ENCODE results near the gene SLCO1B3. TPM values are rescaled to one million over a fixed set of nuclear protein-coding genes. Genes with fewer than 3 reads are reported as not detected.

Gene SLCO1B3
- total and polyA plus RNA-seq, 2 of the 8 experiments (the other 6 are each of a cell fraction or from before 2014, with no cell fraction given) = not detected

- Histone ChIP-seq H3K36me3 (ENCODE audit: control insufficient read depth in 2 of 4, insufficient read depth in 4 of 4, low read length in 3 of 4) (no peaks in the 10 kb centered on the region), H3K18ac (ENCODE audit: extremely low read depth, low read length) (no peak overlapping the region), H4K20me1 (replicated peaks in 1 of 2; ENCODE audit: control insufficient read depth in 1 of 2, insufficient read depth in 2 of 2, low read length in 2 of 2) (no peaks in the 10 kb centered on the region), H2AFZ (ENCODE audit: low read length) (no peak overlapping the region), H4K5ac (ENCODE audit: insufficient read length, low read depth, low read length) (no peak overlapping the region), H3K23me2 (ENCODE audit: low read depth, low read length) (no peaks in the 10 kb centered on the region), H3K4me1 (replicated peaks in 1 of 4; ENCODE audit: control insufficient read depth in 3 of 4, insufficient read depth in 4 of 4, low read length in 3 of 4) (no peaks in the 10 kb centered on the region), H3K4me2 (ENCODE audit: insufficient read depth in 1 of 2, low read depth in 2 of 2, low read length in 2 of 2) (no peak overlapping the region), H3K23ac (ENCODE audit: insufficient read length) (no peak overlapping the region), H3K27ac (ENCODE audit: low read depth, low read length) (no peak overlapping the region), H2AK5ac (ENCODE audit: low read depth, low read length) (no peak overlapping the region), H3K9ac (replicated peaks in 1 of 4; ENCODE audit: extremely low read depth in 1 of 4, low read depth in 3 of 4, low read length in 3 of 4) (no peak overlapping the region), H2BK12ac (ENCODE audit: low read depth, low read length) (no peak overlapping the region), H4K8ac (ENCODE audit: extremely low read depth, insufficient read depth, low read length) (no peak overlapping the region), H3K4me3 (ENCODE audit: extremely low read depth in 1 of 4, insufficient read depth in 2 of 4, low read depth in 3 of 4, low read length in 4 of 4) (no peak overlapping the region), H3K79me1 (ENCODE audit: low read depth, low read length) (no peaks in the 10 kb centered on the region), H2BK5ac (ENCODE audit: low read depth, low read length) (no peak overlapping the region), H3K14ac (ENCODE audit: insufficient read length) (no peak overlapping the region), H3K79me2 (ENCODE audit: control insufficient read depth in 1 of 2, insufficient read depth in 2 of 2, low read length in 2 of 2) (no peaks in the 10 kb centered on the region), H3K9me3 (ENCODE audit: insufficient read depth in 2 of 2, low read depth in 1 of 2, low read length in 1 of 2) (no peaks in the 10 kb centered on the region), H2BK15ac (ENCODE audit: low read length) (no peak overlapping the region), H4K91ac (replicated peaks; ENCODE audit: insufficient read length, low read length) (no peak overlapping the region), H2BK20ac (ENCODE audit: low read length) (no peak overlapping the region), H3K56ac (replicated peaks; ENCODE audit: insufficient read length, low read depth, low read length) (no peak overlapping the region), H3K4ac (replicated peaks; ENCODE audit: insufficient read length, low read depth, low read length) (no peak overlapping the region), H2BK120ac (replicated peaks; ENCODE audit: low read depth, low read length) (no peak overlapping the region), H3K27me3 (replicated peaks in 1 of 4; ENCODE audit: control insufficient read depth in 3 of 4, extremely low read depth in 1 of 4, insufficient read depth in 3 of 4, low read length in 3 of 4) (no peaks in the 10 kb centered on the region)
- 68% methylated on average over 1 of the region's 1 CpG; no CpG with 5 or more reads in 1 of the 2 experiments for WGBS, 2 experiments (ENCODE audit: extremely low coverage in 1 of 2, insufficient coverage in 1 of 2, insufficient read length in 1 of 2, insufficient replicate concordance in 2 of 2, low coverage in 1 of 2, low lambda C conversion rate in 2 of 2, missing lambda C conversion rate in 1 of 2)
- FAIRE-seq (no peak), DNase-seq (ENCODE audit: low read depth in 1 of 2, low spot score in 2 of 2) (no peak)
- ChIA-PET POLR2A (ENCODE audit: partially characterized antibody) (no interaction called here), CTCF (ENCODE audit: partially characterized antibody) (interaction anchor here (0.6 to 2.6 kb wide), 15 partner anchors 8 to 999 kb away, joined by 3 to 12 read pairs (median 4); no protein-coding TSS in a partner anchor)
- TF ChIP-seq TEAD4 (IDR thresholded peaks at IDR 0.05; ENCODE audit: low read depth, low read length) (no peak), EGR1 (IDR thresholded peaks at IDR 0.05; ENCODE audit: borderline replicate concordance, low read depth, low read length) (no peak), JUND (IDR thresholded peaks at IDR 0.05; ENCODE audit: low read length) (no peak), MAX (IDR thresholded peaks at IDR 0.05) (no peak), CREB1 (IDR thresholded peaks at IDR 0.05) (no peak), TCF12 (IDR thresholded peaks at IDR 0.05; ENCODE audit: low read depth, low read length) (no peak), POLR2AphosphoS5 (IDR thresholded peaks at IDR 0.05; ENCODE audit: low read depth, low read length) (no peak), TBP (IDR thresholded peaks at IDR 0.05; ENCODE audit: low read depth, low read length) (no peak), USF2 (IDR thresholded peaks at IDR 0.05; ENCODE audit: low read length) (no peak), PHF8 (conservative IDR thresholded peaks at IDR 0.05; ENCODE audit: low read depth, low read length) (no peak), BACH1 (IDR thresholded peaks at IDR 0.05; ENCODE audit: low read length) (no peak), RAD21 (IDR thresholded peaks at IDR 0.05 in 1 of 2, conservative IDR thresholded peaks at IDR 0.05 in 1 of 2; ENCODE audit: low read depth in 2 of 2, low read length in 2 of 2) (peak; percentile 75 to 82), SP1 (IDR thresholded peaks at IDR 0.05; ENCODE audit: low read depth, low read length) (no peak)
Measured at GRCh38 chr12:20798554-20798953, 12.0 kb upstream of the SLCO1B3 start.

Measured in H1 (cell line).